K562 (cell line): ENCODE measurements around the gene TLL1.

Experiments
- CBX8 ChIP-seq: fragments of 200-600 bp; sonication (generic); IDR thresholded peaks from 2 replicates; pipeline ENCODE4 v1.6.1; 2012; ENCODE audit warnings: borderline replicate concordance, mixed run types, low read depth, mild to moderate bottlenecking, moderate library complexity, mixed read lengths, low read length, control low read depth, inconsistent platforms; ENCODE audit not compliant: poor library complexity, severe bottlenecking; ENCODE audit errors: extremely low read depth
- TF ChIP-seq, protein P1 (sequence below), 3 experiments: IDR thresholded peaks in 2 of 3; conservative IDR thresholded peaks in 1 of 3; 2 replicates each; pipeline ENCODE4 v1.5.1; 2011 to 2012; ENCODE audit warnings: low read length in 3 of 3, mild to moderate bottlenecking in 3 of 3, control low read depth in 2 of 3, improper control_type of control experiment in 1 of 3, inconsistent platforms in 1 of 3, low read depth in 1 of 3, mixed read lengths in 1 of 3, moderate library complexity in 1 of 3; ENCODE audit not compliant: insufficient read depth in 2 of 3

DNA sequence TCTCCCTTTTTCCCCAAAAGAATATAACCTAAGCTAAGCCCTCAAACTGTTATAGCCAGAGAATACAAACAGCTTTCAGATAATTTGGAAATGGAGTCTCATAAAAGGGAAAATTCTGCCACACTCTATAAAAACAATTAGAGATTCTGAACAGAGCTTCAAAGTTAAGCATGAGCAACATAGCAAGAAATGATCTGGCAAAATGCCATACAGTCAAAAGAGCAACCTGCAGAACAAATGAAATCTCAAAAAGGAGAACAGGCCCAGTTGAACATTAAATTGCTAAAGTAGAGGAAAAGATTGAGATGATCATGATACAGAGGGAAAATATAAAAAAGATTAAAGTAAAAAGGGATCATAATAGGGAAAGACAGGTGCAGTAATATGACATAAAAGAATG is 250.5 kb downstream of the TLL1 start:
- TF ChIP-seq, protein P1, sequence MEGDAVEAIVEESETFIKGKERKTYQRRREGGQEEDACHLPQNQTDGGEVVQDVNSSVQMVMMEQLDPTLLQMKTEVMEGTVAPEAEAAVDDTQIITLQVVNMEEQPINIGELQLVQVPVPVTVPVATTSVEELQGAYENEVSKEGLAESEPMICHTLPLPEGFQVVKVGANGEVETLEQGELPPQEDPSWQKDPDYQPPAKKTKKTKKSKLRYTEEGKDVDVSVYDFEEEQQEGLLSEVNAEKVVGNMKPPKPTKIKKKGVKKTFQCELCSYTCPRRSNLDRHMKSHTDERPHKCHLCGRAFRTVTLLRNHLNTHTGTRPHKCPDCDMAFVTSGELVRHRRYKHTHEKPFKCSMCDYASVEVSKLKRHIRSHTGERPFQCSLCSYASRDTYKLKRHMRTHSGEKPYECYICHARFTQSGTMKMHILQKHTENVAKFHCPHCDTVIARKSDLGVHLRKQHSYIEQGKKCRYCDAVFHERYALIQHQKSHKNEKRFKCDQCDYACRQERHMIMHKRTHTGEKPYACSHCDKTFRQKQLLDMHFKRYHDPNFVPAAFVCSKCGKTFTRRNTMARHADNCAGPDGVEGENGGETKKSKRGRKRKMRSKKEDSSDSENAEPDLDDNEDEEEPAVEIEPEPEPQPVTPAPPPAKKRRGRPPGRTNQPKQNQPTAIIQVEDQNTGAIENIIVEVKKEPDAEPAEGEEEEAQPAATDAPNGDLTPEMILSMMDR (IDR thresholded peaks at IDR 0.05 in 2 of 3, conservative IDR thresholded peaks at IDR 0.05 in 1 of 3; ENCODE audit: insufficient read depth in 2 of 3, low read depth in 1 of 3, low read length in 3 of 3), result no peak
- no peak for TF ChIP-seq CBX8
